ENCODE data around the gene PTTG1. TPM values are rescaled to one million over a fixed set of nuclear protein-coding genes. Genes with fewer than 3 reads are reported as not detected.

PTTG1 gene
- total RNA-seq, 1 experiment from 2014 or later = 262 TPM

- no peaks in the 10 kb centered on the region for H3F3A ChIP-seq (ENCODE audit: insufficient read depth, low read depth)
- intact Hi-C loops (cut with micrococcal nuclease; ENCODE audit: unreplicated experiment) = no loop called here
- no peaks in the 10 kb centered on the region for H3K36me3 ChIP-seq (ENCODE audit: low read depth)
- H2AFZ ChIP-seq = no peak overlapping the region
- H3K4me2 ChIP-seq = no peak overlapping the region
- POLR2A ChIA-PET (ENCODE audit: unreplicated experiment) = no interaction called here
- H3K4me3 ChIP-seq = no peak overlapping the region
- H3K27me3 ChIP-seq (ENCODE audit: insufficient read depth, low read depth) = peaks cover 3% of the 10 kb centered on the region; the same call in 1 of the 2 replicates
- H3K9me2 ChIP-seq (ENCODE audit: insufficient read depth) = no peaks in the 10 kb centered on the region
- no peaks in the 10 kb centered on the region for H4K20me1 ChIP-seq (ENCODE audit: insufficient read depth)
- no peaks in the 10 kb centered on the region for H3K9me3 ChIP-seq (ENCODE audit: insufficient read depth, low read depth)
- H3K79me2 ChIP-seq (ENCODE audit: low read depth) = no peaks in the 10 kb centered on the region
- CTCF ChIA-PET = no interaction called here
- TF ChIP-seq EZH2 (IDR thresholded peaks at IDR 0.05; ENCODE audit: low read depth) = no peak
- no peak for TF ChIP-seq CTCF (conservative IDR thresholded peaks at IDR 0.05)
- no peak for DNase-seq
- no peak overlapping the region for H3K27ac ChIP-seq
- no TSS peak for BruUV-seq (replicated peaks)
- no peaks in the 10 kb centered on the region for H3K4me1 ChIP-seq (replicated peaks; ENCODE audit: insufficient read depth)
Observed at GRCh38 chr5:160450164-160450932, 28.7 kb downstream of the PTTG1 start.

GRCh38 chr5:160451281-160451680 lies 29.6 kb downstream of the PTTG1 start:
- Histone ChIP-seq H3K9me2 (ENCODE audit: insufficient read depth) (no peaks in the 10 kb centered on the region), H3K36me3 (ENCODE audit: low read depth) (no peaks in the 10 kb centered on the region), H2AFZ (no peak overlapping the region), H3K27ac (no peak overlapping the region), H3F3A (ENCODE audit: insufficient read depth, low read depth) (no peaks in the 10 kb centered on the region), H4K20me1 (ENCODE audit: insufficient read depth) (no peaks in the 10 kb centered on the region), H3K4me1 (replicated peaks; ENCODE audit: insufficient read depth) (no peaks in the 10 kb centered on the region), H3K27me3 (ENCODE audit: insufficient read depth, low read depth) (peaks cover 3% of the 10 kb centered on the region; the same call in 1 of the 2 replicates), H3K79me2 (ENCODE audit: low read depth) (no peaks in the 10 kb centered on the region), H3K4me3 (no peak overlapping the region), H3K9me3 (ENCODE audit: insufficient read depth, low read depth) (no peaks in the 10 kb centered on the region), H3K4me2 (no peak overlapping the region)
- POLR2A ChIA-PET (ENCODE audit: unreplicated experiment) = no interaction called here
- intact Hi-C loops (cut with micrococcal nuclease; ENCODE audit: unreplicated experiment) = no loop called here
- no TSS peak for BruUV-seq (replicated peaks)
- no peak for TF ChIP-seq EZH2 (IDR thresholded peaks at IDR 0.05; ENCODE audit: low read depth)
- no peak for TF ChIP-seq CTCF (conservative IDR thresholded peaks at IDR 0.05)
- CTCF ChIA-PET = no interaction called here
- no peak for DNase-seq

- H3K9me2 ChIP-seq (ENCODE audit: insufficient read depth) = no peaks in the 10 kb centered on the region
- no peak overlapping the region for H3K4me2 ChIP-seq
- H3K9me3 ChIP-seq (ENCODE audit: insufficient read depth, low read depth) = no peaks in the 10 kb centered on the region
- H3K27me3 ChIP-seq (ENCODE audit: insufficient read depth, low read depth) = peaks cover 3% of the 10 kb centered on the region; the same call in 1 of the 2 replicates
- no peaks in the 10 kb centered on the region for H4K20me1 ChIP-seq (ENCODE audit: insufficient read depth)
- CTCF ChIA-PET = no interaction called here
- H3K27ac ChIP-seq = no peak overlapping the region
- BruUV-seq (replicated peaks) = no TSS peak
- intact Hi-C loops (cut with micrococcal nuclease; ENCODE audit: unreplicated experiment) = no loop called here
- no peak for DNase-seq
- H3K4me1 ChIP-seq (replicated peaks; ENCODE audit: insufficient read depth) = no peaks in the 10 kb centered on the region
- H2AFZ ChIP-seq = no peak overlapping the region
- POLR2A ChIA-PET (ENCODE audit: unreplicated experiment) = interaction anchor here (0.6 kb wide), 1 partner anchor 1447 kb away, joined by 3 read pairs; no protein-coding TSS in a partner anchor
- TF ChIP-seq EZH2 (IDR thresholded peaks at IDR 0.05; ENCODE audit: low read depth) = no peak
- TF ChIP-seq CTCF (conservative IDR thresholded peaks at IDR 0.05) = no peak
- no peaks in the 10 kb centered on the region for H3K79me2 ChIP-seq (ENCODE audit: low read depth)
- no peaks in the 10 kb centered on the region for H3K36me3 ChIP-seq (ENCODE audit: low read depth)
- H3F3A ChIP-seq (ENCODE audit: insufficient read depth, low read depth) = no peaks in the 10 kb centered on the region
- H3K4me3 ChIP-seq = no peak overlapping the region
Observed at GRCh38 chr5:160452036-160452435, 30.4 kb downstream of the PTTG1 start.

All from PC-9 (cell line).